ENCODE measurements around the gene RNF113B.

RNF113B gene

GRCh38 chr13:98173431-98174152 is 3.5 kb downstream of the RNF113B start:
- no peak for DNase-seq

- no peak for DNase-seq
Measured at GRCh38 chr13:98172590-98173422, 4.3 kb downstream of the RNF113B start.

GRCh38 chr13:98171900-98172589 is 5.0 kb downstream of the RNF113B start:
- DNase-seq, result no peak

- no peak for DNase-seq
Measured at GRCh38 chr13:98169331-98169730, 7.7 kb downstream of the RNF113B start.

- no peak for DNase-seq
Measured at GRCh38 chr13:98162935-98163334, 14.1 kb downstream of the RNF113B start.

- DNase-seq, result no peak
Measured at GRCh38 chr13:98158172-98158899, 18.7 kb downstream of the RNF113B start.

- DNase-seq, result no peak
Measured at GRCh38 chr13:98157609-98158008, 19.5 kb downstream of the RNF113B start.

- no peak for DNase-seq
Measured at GRCh38 chr13:98157188-98157587, 19.9 kb downstream of the RNF113B start.

GRCh38 chr13:98156259-98156658 is 20.8 kb downstream of the RNF113B start:
- no peak for DNase-seq

GRCh38 chr13:98155475-98156109 is 21.5 kb downstream of the RNF113B start:
- no peak for DNase-seq

GRCh38 chr13:98150832-98151479 is 26.1 kb downstream of the RNF113B start:
- DNase-seq, result no peak

GRCh38 chr13:98147521-98147920 is 29.5 kb downstream of the RNF113B start:
- DNase-seq, result no peak

GRCh38 chr13:98144801-98145350 is 32.2 kb downstream of the RNF113B start:
- DNase-seq, result peak; percentile 31

- no peak for DNase-seq
Measured at GRCh38 chr13:98144027-98144741, 32.9 kb downstream of the RNF113B start.

- DNase-seq, result peak; percentile 27
Measured at GRCh38 chr13:98143601-98144026, 33.5 kb downstream of the RNF113B start.

- peak; percentile 61 for DNase-seq
Measured at GRCh38 chr13:98143157-98143553, 33.9 kb downstream of the RNF113B start.

- peak; percentile 80 for DNase-seq
Measured at GRCh38 chr13:98142380-98143156, 34.5 kb downstream of the RNF113B start, which contains the start of gene FARP1. Gene FARP1 (plus strand): TSS chr13:98143094. CDS start chr13:98213243, 70,149 bp downstream.

- no peak for DNase-seq
Measured at GRCh38 chr13:98141509-98142379, 35.3 kb downstream of the RNF113B start.

- no peak for DNase-seq
Measured at GRCh38 chr13:98141091-98141490, 36.0 kb downstream of the RNF113B start.
